Smooth muscle cell (in vitro differentiated cells): ENCODE data around the gene ACVRL1. TPM values are rescaled to one million over a fixed set of nuclear protein-coding genes. Genes with fewer than 3 reads are reported as not detected.
A peak's percentile ranks its signal among the peaks of the same experiment; 100 is the strongest.

Experiments
- DNase-seq: peaks from one replicate; lab custom pipeline; 2025; ENCODE audit not compliant: unreplicated experiment; lab: John Stamatoyannopoulos, UW
- H2AFZ ChIP-seq: fragments of 200-600 bp; sonication (generic); 2 replicates; pipeline ENCODE4 v1.6.0; 2016; ENCODE audit warnings: antibody characterized with exemption, low read depth, mild to moderate bottlenecking
- H3F3A ChIP-seq: fragments of 200-600 bp; sonication (generic); 2 replicates; pipeline ENCODE4 v1.6.0; 2017; ENCODE audit warnings: antibody characterized with exemption, low read depth
- H3K27ac ChIP-seq: fragments of 200-600 bp; sonication (generic); 2 replicates; pipeline ENCODE4 v1.5.1; 2016; ENCODE audit warnings: low read depth, mild to moderate bottlenecking
- H3K27me3 ChIP-seq: fragments of 200-600 bp; sonication (generic); 2 replicates; pipeline ENCODE4 v1.6.1; 2016; ENCODE audit warnings: low read depth, mild to moderate bottlenecking
- H3K36me3 ChIP-seq: fragments of 200-600 bp; sonication (generic); 2 replicates; pipeline ENCODE4 v1.5.1; 2016; ENCODE audit warnings: low read depth
- H3K4me1 ChIP-seq: fragments of 200-600 bp; sonication (generic); 2 replicates; pipeline ENCODE4 v1.5.1; 2016; ENCODE audit warnings: low read depth
- H3K4me2 ChIP-seq: fragments of 200-600 bp; sonication (generic); 2 replicates; pipeline ENCODE4 v1.6.0; 2016; ENCODE audit warnings: mild to moderate bottlenecking
- H3K4me3 ChIP-seq: fragments of 200-600 bp; sonication (generic); 2 replicates; pipeline ENCODE4 v1.5.1; 2016; ENCODE audit warnings: mild to moderate bottlenecking
- H3K79me2 ChIP-seq: fragments of 200-600 bp; sonication (generic); 2 replicates; pipeline ENCODE4 v1.6.0; 2016; ENCODE audit warnings: low read depth, mild to moderate bottlenecking
- H3K9ac ChIP-seq: fragments of 200-600 bp; sonication (generic); 2 replicates; pipeline ENCODE4 v1.6.0; 2016; ENCODE audit warnings: low read depth
- H3K9me3 ChIP-seq: fragments of 200-600 bp; sonication (generic); replicated peaks from 2 replicates; pipeline ENCODE4 v1.5.1; 2016; ENCODE audit warnings: low read depth
- H4K20me1 ChIP-seq: fragments of 200-600 bp; sonication (generic); 2 replicates; pipeline ENCODE4 v1.6.0; 2016; ENCODE audit warnings: low read depth
- WGBS: methylation state at CpG from one replicate; pipeline ENCODE4 v1.1.7; 2016; ENCODE audit warnings: low lambda C conversion rate; 5-methylcytosine and 5-hydroxymethylcytosine counted together
- polyA plus RNA-seq: library from polyadenylated mRNA; unstranded; fragments of >200 nt; fragmentation: Nextera tagmentation; extraction: Ambion mirVana; gene quantifications from 2 replicates; pipeline ENCODE4 v1.2.1, GENCODE V29; 2016
- total RNA-seq: library from RNA; depleted of rRNA; stranded (reverse); fragments of >200 nt; gene quantifications from 2 replicates; pipeline ENCODE4 v1.2.3, GENCODE V29; 2014
- TF ChIP-seq, protein P1 (sequence below): fragments of 200-600 bp; sonication (generic); IDR thresholded peaks from 2 replicates; pipeline ENCODE4 v1.5.1; 2017; ENCODE audit warnings: borderline replicate concordance, mild to moderate bottlenecking, antibody characterized with exemption; ENCODE audit not compliant: insufficient read depth, poor library complexity, severe bottlenecking

ACVRL1 gene
- total and polyA plus RNA-seq, 2 experiments from 2014 or later: 8.4 to 10.4 TPM

DNA sequence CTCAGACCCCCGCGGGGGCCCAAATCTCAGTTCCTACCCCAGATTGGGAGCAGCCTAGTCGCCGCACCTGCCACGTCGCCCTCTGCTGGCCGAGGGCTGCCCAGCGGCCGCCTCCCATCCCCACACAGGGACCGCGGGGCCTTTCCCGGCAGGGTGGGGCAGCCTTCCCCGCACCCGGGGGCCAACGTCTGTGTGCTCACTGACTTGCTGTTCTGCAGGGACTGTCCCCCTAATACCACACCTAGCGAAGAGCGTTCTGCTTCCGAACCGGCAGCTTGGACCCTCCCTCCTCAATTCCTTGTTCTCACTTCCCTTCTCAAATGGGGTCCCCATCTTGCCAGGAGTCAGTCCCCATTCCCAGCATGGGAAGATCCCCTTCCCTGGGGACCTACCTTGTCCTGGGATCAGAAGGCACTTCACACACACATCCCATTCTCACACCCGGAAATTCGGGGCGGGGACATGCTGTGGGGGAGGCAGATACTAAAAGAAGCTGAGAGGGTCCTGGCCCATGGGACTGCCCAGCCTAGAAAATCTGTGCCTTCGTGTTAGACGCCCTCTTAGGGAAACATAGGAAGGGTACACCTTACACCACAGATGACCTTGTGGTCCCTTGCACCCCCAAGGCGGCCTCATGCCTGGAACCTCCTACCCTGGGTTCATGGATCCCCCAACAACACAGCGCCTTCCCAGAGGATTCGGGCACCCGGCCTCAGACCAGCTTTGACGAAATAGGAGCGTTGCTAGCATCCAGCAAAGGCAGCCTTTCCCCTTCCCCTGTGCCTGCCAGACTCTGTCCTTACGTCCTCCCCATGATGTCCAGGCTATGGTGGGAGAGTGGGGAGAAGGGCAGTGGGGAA lies 16.4 kb downstream of the ACVRL1 start:
- no peaks in the 10 kb centered on the region for H3K9me3 ChIP-seq
- no peak overlapping the region for H2AFZ ChIP-seq
- no peaks in the 10 kb centered on the region for H4K20me1 ChIP-seq
- no peaks in the 10 kb centered on the region for H3K79me2 ChIP-seq
- no peak overlapping the region for H3K27ac ChIP-seq
- no peak overlapping the region for H3K9ac ChIP-seq
- TF ChIP-seq, protein P1, sequence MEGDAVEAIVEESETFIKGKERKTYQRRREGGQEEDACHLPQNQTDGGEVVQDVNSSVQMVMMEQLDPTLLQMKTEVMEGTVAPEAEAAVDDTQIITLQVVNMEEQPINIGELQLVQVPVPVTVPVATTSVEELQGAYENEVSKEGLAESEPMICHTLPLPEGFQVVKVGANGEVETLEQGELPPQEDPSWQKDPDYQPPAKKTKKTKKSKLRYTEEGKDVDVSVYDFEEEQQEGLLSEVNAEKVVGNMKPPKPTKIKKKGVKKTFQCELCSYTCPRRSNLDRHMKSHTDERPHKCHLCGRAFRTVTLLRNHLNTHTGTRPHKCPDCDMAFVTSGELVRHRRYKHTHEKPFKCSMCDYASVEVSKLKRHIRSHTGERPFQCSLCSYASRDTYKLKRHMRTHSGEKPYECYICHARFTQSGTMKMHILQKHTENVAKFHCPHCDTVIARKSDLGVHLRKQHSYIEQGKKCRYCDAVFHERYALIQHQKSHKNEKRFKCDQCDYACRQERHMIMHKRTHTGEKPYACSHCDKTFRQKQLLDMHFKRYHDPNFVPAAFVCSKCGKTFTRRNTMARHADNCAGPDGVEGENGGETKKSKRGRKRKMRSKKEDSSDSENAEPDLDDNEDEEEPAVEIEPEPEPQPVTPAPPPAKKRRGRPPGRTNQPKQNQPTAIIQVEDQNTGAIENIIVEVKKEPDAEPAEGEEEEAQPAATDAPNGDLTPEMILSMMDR: peak; percentile 74
- H3K27me3 ChIP-seq: no peaks in the 10 kb centered on the region
- 49% methylated on average over 25 of the region's 31 CpGs for WGBS
- no peak for DNase-seq
- H3K4me2 ChIP-seq: peak overlapping the region; percentile 74
- no peaks in the 10 kb centered on the region for H3K36me3 ChIP-seq
- no peak overlapping the region for H3K4me3 ChIP-seq
- H3F3A ChIP-seq: no peaks in the 10 kb centered on the region
- H3K4me1 ChIP-seq: peaks cover 7% of the 10 kb centered on the region

DNA sequence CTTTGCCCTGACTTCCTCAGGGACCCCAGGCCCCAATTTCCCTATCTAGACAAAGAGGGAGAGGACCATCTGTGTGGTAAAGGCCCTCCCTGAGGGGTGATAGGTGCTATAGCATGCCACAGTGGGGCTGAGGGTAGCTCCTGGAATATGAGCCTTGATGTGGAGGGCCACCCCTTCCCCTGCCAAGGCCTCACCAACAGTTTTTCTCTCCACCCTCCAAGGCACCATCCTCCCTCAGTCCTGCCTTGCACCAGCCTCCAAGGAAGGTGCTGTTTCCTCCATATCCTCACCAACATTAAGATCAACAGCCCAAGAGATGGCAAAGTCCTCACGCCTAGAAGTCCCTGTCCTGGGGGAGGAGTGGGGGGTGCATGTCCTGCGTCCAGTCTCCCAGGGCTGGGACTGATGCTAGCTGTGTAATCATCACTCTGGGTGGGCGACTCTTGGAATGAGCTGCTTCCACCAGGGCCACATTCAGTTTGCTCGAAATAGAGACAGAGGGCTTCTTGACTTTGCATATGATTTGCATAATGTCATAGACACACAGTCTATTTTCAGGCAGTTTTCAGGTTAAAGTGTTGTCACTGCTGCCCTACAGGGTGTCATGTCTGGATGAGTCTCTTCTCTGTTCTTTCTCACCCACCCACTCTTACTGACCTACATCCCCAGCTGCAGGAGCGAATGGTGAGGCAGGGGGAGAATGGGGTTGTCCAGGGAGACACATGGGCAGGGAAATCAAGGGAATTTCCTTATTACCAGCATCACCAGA lies 17.4 kb downstream of the ACVRL1 start:
- Histone ChIP-seq H3K4me1 (peaks cover 7% of the 10 kb centered on the region), H3K36me3 (no peaks in the 10 kb centered on the region), H3F3A (no peaks in the 10 kb centered on the region), H4K20me1 (no peaks in the 10 kb centered on the region), H3K79me2 (no peaks in the 10 kb centered on the region), H3K9me3 (no peaks in the 10 kb centered on the region), H3K4me3 (no peak overlapping the region), H3K27ac (no peak overlapping the region), H2AFZ (no peak overlapping the region), H3K9ac (no peak overlapping the region), H3K27me3 (no peaks in the 10 kb centered on the region), H3K4me2 (no peak overlapping the region)
- no peak for DNase-seq
- TF ChIP-seq, protein P1: no peak
- 76% methylated on average over 5 of the region's 5 CpGs for WGBS

DNA sequence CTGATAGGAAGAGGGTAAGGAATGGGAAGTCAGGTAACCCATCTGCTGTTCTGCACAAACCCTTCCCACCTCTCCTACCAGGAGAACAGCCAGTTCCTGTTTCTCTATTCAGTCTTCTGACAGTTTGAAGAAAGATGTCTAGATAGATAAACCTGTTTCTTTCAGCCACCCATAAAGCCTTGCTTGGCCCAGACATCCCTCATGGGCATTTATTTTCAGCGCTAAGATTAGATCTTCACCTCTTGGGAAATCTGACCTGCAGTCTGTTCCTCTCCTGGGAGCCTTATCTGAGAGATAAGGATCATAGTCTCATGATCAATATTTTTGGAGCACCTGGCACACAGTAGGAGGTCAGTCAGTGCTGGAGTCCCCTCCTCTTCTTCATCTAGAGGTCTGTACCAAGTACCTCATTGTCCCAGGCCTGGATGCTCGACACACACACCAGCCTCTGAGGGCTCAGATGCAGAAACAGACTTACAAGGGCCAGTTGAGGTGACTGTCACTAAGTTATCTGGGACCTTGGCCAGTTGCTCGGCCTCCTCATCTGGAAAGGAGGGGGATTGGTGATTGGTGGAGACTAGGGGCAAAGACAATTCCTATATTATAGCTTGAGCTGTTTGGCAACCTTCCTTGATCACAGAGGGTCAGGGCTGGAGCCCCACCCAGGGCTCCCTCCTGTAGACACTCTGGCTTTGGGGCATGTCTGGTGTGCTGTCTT lies 18.2 kb downstream of the ACVRL1 start:
- no peaks in the 10 kb centered on the region for H3K79me2 ChIP-seq
- TF ChIP-seq, protein P1: no peak
- H3K9me3 ChIP-seq: no peaks in the 10 kb centered on the region
- 82% methylated on average over 3 of the region's 3 CpGs for WGBS
- H3K4me1 ChIP-seq: peaks cover 7% of the 10 kb centered on the region
- no peak for DNase-seq
- H3K27ac ChIP-seq: no peak overlapping the region
- no peaks in the 10 kb centered on the region for H3F3A ChIP-seq
- H2AFZ ChIP-seq: peak overlapping the region; percentile 21
- H4K20me1 ChIP-seq: no peaks in the 10 kb centered on the region
- no peak overlapping the region for H3K4me3 ChIP-seq
- no peak overlapping the region for H3K9ac ChIP-seq
- no peak overlapping the region for H3K4me2 ChIP-seq
- no peaks in the 10 kb centered on the region for H3K27me3 ChIP-seq
- H3K36me3 ChIP-seq: no peaks in the 10 kb centered on the region
